ENCODE results near the gene CASP1.

DNA sequence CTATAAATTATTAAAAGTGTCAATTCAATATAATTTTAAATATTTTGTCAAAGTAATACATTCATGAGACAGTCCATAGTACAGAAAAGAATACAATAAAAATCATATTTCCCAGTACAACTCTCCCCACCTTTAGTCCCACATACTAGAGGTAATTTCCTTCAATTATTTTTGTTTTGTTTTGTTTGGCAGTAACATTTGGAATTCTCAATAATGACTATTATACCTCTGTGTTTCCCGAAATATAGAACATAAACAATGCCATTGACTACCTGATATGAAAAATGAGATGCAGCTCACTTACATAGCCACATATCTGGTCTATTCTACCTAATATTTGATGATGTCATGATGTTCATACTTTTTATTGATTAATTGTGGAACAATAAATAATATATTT is 42.2 kb downstream of the CASP1 start:
- TF ChIP-seq POLR2AphosphoS5 (IDR thresholded peaks at IDR 0.05; ENCODE audit: low read depth, low read length), result no peak
- TF ChIP-seq POLR2A (IDR thresholded peaks at IDR 0.05; ENCODE audit: low read depth, low read length), result no peak
- TF ChIP-seq TAF1 (IDR thresholded peaks at IDR 0.05; ENCODE audit: low read depth, low read length), result no peak

Data from GM12891 (cell line).